SK-N-SH (cell line): ENCODE results near the gene TM2D1. TPM values are rescaled to one million over a fixed set of nuclear protein-coding genes. Genes with fewer than 3 reads are reported as not detected.
"Not testable (repeated sequence)": the region's sequence is repeated elsewhere in the genome, so short reads cannot be mapped to it uniquely, and the experiment has no call there.

Experiments used
- CTCF ChIA-PET: fragments of 300-600, 350-600 bp; formaldehyde crosslinking; extraction: SDS; loops from one replicate; lab custom pipeline; 2021; lab: Yijun Ruan, JAX
- POLR2A ChIA-PET: fragments of 350-600 bp; sonication (Branson Sonifier 250); formaldehyde crosslinking; extraction: SDS; loops from one replicate; lab custom pipeline; 2020; ENCODE audit warnings: antibody characterized with exemption, inconsistent platforms; lab: Yijun Ruan, JAX
- DNase-seq: peaks from one replicate; pipeline ENCODE4 v3.0.0; 2012
- H2AFZ ChIP-seq: fragments of 200-600 bp; sonication (generic); 2 replicates; pipeline ENCODE4 v1.8.1; 2016; ENCODE audit warnings: antibody characterized with exemption, mild to moderate bottlenecking, low read depth
- H3F3A ChIP-seq: fragments of 200-600 bp; sonication (generic); replicated peaks from 2 replicates; pipeline ENCODE3; 2016; ENCODE audit warnings: antibody characterized with exemption, mild to moderate bottlenecking; ENCODE audit not compliant: insufficient read depth
- H3K27ac ChIP-seq, 2 experiments: fragments of 200-500 bp in 1 of 2; fragments of 200-600 bp in 1 of 2; sonication (Bioruptor generic) in 1 of 2; sonication (generic), shearing (Covaris generic) in 1 of 2; 2 replicates each; pipeline versions ENCODE4 v1.5.1 to v1.6.1; 2014 to 2016; ENCODE audit warnings: low read depth in 2 of 2, inconsistent platforms in 1 of 2, low read length in 1 of 2, mild to moderate bottlenecking in 1 of 2, mixed read lengths in 1 of 2
- H3K27me3 ChIP-seq: fragments of 200-600 bp; sonication (generic), shearing (Covaris generic); 2 replicates; pipeline ENCODE4 v1.6.1; 2016; ENCODE audit warnings: mixed run types; ENCODE audit not compliant: insufficient read depth
- H3K36me3 ChIP-seq, 2 experiments: fragments of 200-500 bp in 1 of 2; fragments of 200-600 bp in 1 of 2; sonication (Bioruptor generic) in 1 of 2; sonication (generic) in 1 of 2; replicated peaks in 1 of 2; 2 replicates each; pipeline versions ENCODE3 to v1.5.1; 2014 to 2016; ENCODE audit warnings: low read length in 1 of 2, mild to moderate bottlenecking in 1 of 2; ENCODE audit not compliant: insufficient read depth in 2 of 2, control insufficient read depth in 1 of 2
- H3K4me1 ChIP-seq, 2 experiments: fragments of 200-500 bp in 1 of 2; fragments of 200-600 bp in 1 of 2; sonication (Bioruptor generic) in 1 of 2; sonication (generic), shearing (Covaris generic) in 1 of 2; 2 replicates each; pipeline versions ENCODE4 v1.5.1 to v1.6.1; 2014 to 2016; ENCODE audit warnings: low read depth in 1 of 2, low read length in 1 of 2, mixed run types in 1 of 2; ENCODE audit not compliant: insufficient read depth in 2 of 2, control insufficient read depth in 1 of 2
- H3K4me2 ChIP-seq: fragments of 200-600 bp; sonication (generic), shearing (Covaris generic); 2 replicates; pipeline ENCODE4 v1.6.1; 2017; ENCODE audit warnings: mixed run types
- H3K4me3 ChIP-seq, 2 experiments: fragments of 200-500 bp in 1 of 2; fragments of 200-600 bp in 1 of 2; sonication (Bioruptor generic) in 1 of 2; sonication (generic), shearing (Covaris generic) in 1 of 2; 2 replicates each; pipeline versions ENCODE4 v1.5.1 to v1.8.1; 2014 to 2016; ENCODE audit warnings: low read depth in 2 of 2, inconsistent platforms in 1 of 2, low read length in 1 of 2, mild to moderate bottlenecking in 1 of 2, mixed read lengths in 1 of 2, moderate library complexity in 1 of 2
- H3K79me2 ChIP-seq: fragments of 200-600 bp; sonication (generic); 2 replicates; pipeline ENCODE4 v1.8.1; 2017; ENCODE audit warnings: mild to moderate bottlenecking; ENCODE audit not compliant: insufficient read depth
- H3K9ac ChIP-seq: fragments of 200-600 bp; sonication (generic); 2 replicates; pipeline ENCODE4 v1.6.1; 2017; ENCODE audit warnings: mixed run types
- H3K9me2 ChIP-seq: fragments of 200-600 bp; sonication (generic); 2 replicates; pipeline ENCODE4 v1.6.1; 2017; ENCODE audit warnings: mixed run types
- H3K9me3 ChIP-seq: fragments of 200-600 bp; sonication (generic); 2 replicates; pipeline ENCODE4 v1.6.1; 2017; ENCODE audit warnings: mixed run types, mild to moderate bottlenecking, moderate library complexity
- H4K20me1 ChIP-seq: fragments of 200-600 bp; sonication (generic); 2 replicates; pipeline ENCODE4 v1.6.1; 2017; ENCODE audit warnings: mild to moderate bottlenecking, mixed run types; ENCODE audit not compliant: insufficient read depth
- EP300 ChIP-seq, 2 experiments: IDR thresholded peaks; 2 replicates each; pipeline versions ENCODE4 v1.4.0 to v1.6.1; 2012; ENCODE audit warnings: borderline replicate concordance in 1 of 2, low read depth in 1 of 2, low read length in 1 of 2
- EZH2phosphoT487 ChIP-seq: fragments of 200-600 bp; sonication (generic); IDR thresholded peaks from 2 replicates; pipeline ENCODE4 v1.6.1; 2017; ENCODE audit warnings: low read depth, mixed run types, mild to moderate bottlenecking, antibody characterized with exemption, moderate library complexity, borderline replicate concordance
- NFIC ChIP-seq: IDR thresholded peaks from 2 replicates; pipeline ENCODE4 v1.4.0; 2012; ENCODE audit warnings: borderline replicate concordance
- REST ChIP-seq: IDR thresholded peaks from 2 replicates; pipeline ENCODE4 v1.6.1; 2012; ENCODE audit warnings: mild to moderate bottlenecking, low read depth, low read length, moderate library complexity
- RXRA ChIP-seq: IDR thresholded peaks from 2 replicates; pipeline ENCODE4 v1.4.0; 2012; ENCODE audit warnings: low read depth, mild to moderate bottlenecking, borderline replicate concordance
- SMC3 ChIP-seq: IDR thresholded peaks from 2 replicates; pipeline ENCODE4 v1.6.1; 2012; ENCODE audit warnings: low read depth, low read length, improper control_type of control experiment
- TEAD4 ChIP-seq: IDR thresholded peaks from 2 replicates; pipeline ENCODE4 v1.4.0; 2012; ENCODE audit warnings: mild to moderate bottlenecking, borderline replicate concordance; ENCODE audit not compliant: insufficient read depth
- WGBS: methylation state at CpG from one replicate; pipeline ENCODE4 v1.1.6; 2017; ENCODE audit warnings: low lambda C conversion rate; 5-methylcytosine and 5-hydroxymethylcytosine counted together
- polyA plus RNA-seq, 3 experiments: library from polyadenylated mRNA; depleted of rRNA; stranded (reverse); fragments of >200 nt; gene quantifications; 2 replicates each; pipeline ENCODE4 v1.2.3, GENCODE V29; 2012

Gene TM2D1
- polyA plus RNA-seq, 1 of the 3 experiments (the other 2 are of a cell fraction) = 58.6 TPM

GRCh38 chr1:61727544-61727943 lies 2.6 kb upstream of the TM2D1 start (continued):
- TF ChIP-seq EZH2phosphoT487 (no peak), EP300 (IDR thresholded peaks at IDR 0.05; ENCODE audit: borderline replicate concordance in 1 of 2, low read depth in 1 of 2, low read length in 1 of 2) (no peak), TEAD4 (no peak), REST (no peak)

- DNase-seq = no peak
- H3K4me2 ChIP-seq = peak overlapping the region; percentile 90
- TF ChIP-seq NFIC = no peak
- no peak for TF ChIP-seq EP300 (IDR thresholded peaks at IDR 0.05; ENCODE audit: borderline replicate concordance in 1 of 2, low read depth in 1 of 2, low read length in 1 of 2)
- TF ChIP-seq RXRA = no peak
- TF ChIP-seq SMC3 = no peak
- H3K79me2 ChIP-seq = peaks cover 47% of the 10 kb centered on the region
- 5% methylated on average over 3 of the region's 3 CpGs for WGBS
- no peaks in the 10 kb centered on the region for H3K9me2 ChIP-seq
- H3K9ac ChIP-seq = peak overlapping the region; percentile 90
- peaks cover 0 to 15% of the 10 kb centered on the region in 2 experiments for H3K36me3 ChIP-seq
- H4K20me1 ChIP-seq = no peaks in the 10 kb centered on the region
- H3K27ac ChIP-seq = peak overlapping the region; percentile 73 to 88
- H3K27me3 ChIP-seq = no peaks in the 10 kb centered on the region
- H3K4me1 ChIP-seq = peaks cover 3 to 4% of the 10 kb centered on the region in 2 experiments; a peak in 1 of 4 replicates
- no peaks in the 10 kb centered on the region for H3F3A ChIP-seq
- POLR2A ChIA-PET = no interaction called here
- H2AFZ ChIP-seq = peak overlapping the region; percentile 93
- CTCF ChIA-PET = no interaction called here
- H3K4me3 ChIP-seq = peak overlapping the region; percentile 80 to 91
- H3K9me3 ChIP-seq = no peaks in the 10 kb centered on the region
These were observed 482 bp downstream of the TM2D1 start for GRCh38 chr1:61724506-61724812.

- H2AFZ ChIP-seq, H4K20me1 ChIP-seq, H3K9me2 ChIP-seq, DNase-seq, H3K27ac ChIP-seq, CTCF ChIA-PET, H3F3A ChIP-seq, POLR2A ChIA-PET, H3K4me2 ChIP-seq, H3K9me3 ChIP-seq, H3K4me3 ChIP-seq, H3K9ac ChIP-seq, H3K4me1 ChIP-seq, H3K27me3 ChIP-seq: not testable (repeated sequence)
- WGBS = 94% methylated on average over 8 of the region's 8 CpGs
- Histone ChIP-seq H3K79me2 (peaks cover 86% of the 10 kb centered on the region), H3K36me3 (peaks cover 0 to 15% of the 10 kb centered on the region in 2 experiments)
These were observed 5.8 kb downstream of the TM2D1 start for GRCh38 chr1:61718996-61719663.
